OCI-LY1 (cell line): Measurements from ENCODE around the gene WWOX.

Experiments
- H2AFZ ChIP-seq: fragments of 200-600 bp; sonication (generic), shearing (Covaris generic); 2 replicates; pipeline ENCODE4 v1.6.0; 2014; ENCODE audit warnings: antibody characterized with exemption, mild to moderate bottlenecking, low read length
- H3F3A ChIP-seq: fragments of 200-600 bp; sonication (generic), shearing (Covaris generic); 2 replicates; pipeline ENCODE4 v1.6.0; 2014; ENCODE audit warnings: mild to moderate bottlenecking, antibody characterized with exemption, low read length, moderate library complexity; ENCODE audit not compliant: insufficient read depth
- H3K27ac ChIP-seq: fragments of 200-600 bp; sonication (generic); 2 replicates; pipeline ENCODE4 v1.5.1; 2014; ENCODE audit warnings: low read length, mixed run types, mild to moderate bottlenecking, low read depth; ENCODE audit not compliant: poor library complexity, severe bottlenecking
- H3K27me3 ChIP-seq: fragments of 200-600 bp; sonication (generic); 2 replicates; pipeline ENCODE4 v1.6.0; 2014; ENCODE audit warnings: antibody characterized with exemption, mild to moderate bottlenecking, low read length, moderate library complexity; ENCODE audit not compliant: insufficient read depth
- H3K36me3 ChIP-seq: fragments of 200-600 bp; sonication (generic); 2 replicates; pipeline ENCODE4 v1.6.1; 2014; ENCODE audit warnings: mild to moderate bottlenecking, antibody characterized with exemption, low read length, moderate library complexity, mixed read lengths; ENCODE audit not compliant: insufficient read depth
- H3K4me1 ChIP-seq: fragments of 200-600 bp; sonication (generic); 2 replicates; pipeline ENCODE4 v1.5.1; 2014; ENCODE audit warnings: mild to moderate bottlenecking, low read length, moderate library complexity; ENCODE audit not compliant: insufficient read depth, severe bottlenecking
- H3K4me2 ChIP-seq: fragments of 200-600 bp; sonication (generic), shearing (Covaris generic); 2 replicates; pipeline ENCODE4 v1.6.1; 2014; ENCODE audit warnings: low read length
- H3K4me3 ChIP-seq: fragments of 200-600 bp; sonication (generic); 2 replicates; pipeline ENCODE4 v1.5.1; 2014; ENCODE audit warnings: low read length, low read depth, mild to moderate bottlenecking, mixed read lengths; ENCODE audit not compliant: poor library complexity, severe bottlenecking
- H3K79me2 ChIP-seq: fragments of 200-600 bp; shearing (Covaris generic); 2 replicates; pipeline ENCODE4 v1.6.1; 2016; ENCODE audit warnings: mixed run types, low read length, mixed read lengths; ENCODE audit not compliant: insufficient read depth
- H3K9ac ChIP-seq: fragments of 200-600 bp; sonication (generic), shearing (Covaris generic); 2 replicates; pipeline ENCODE4 v1.6.1; 2014; ENCODE audit warnings: mild to moderate bottlenecking, low read length, mixed read lengths
- H3K9me2 ChIP-seq: fragments of 200-600 bp; sonication (generic), shearing (Covaris generic); 2 replicates; pipeline ENCODE4 v1.6.1; 2014; ENCODE audit warnings: low read depth, mild to moderate bottlenecking, low read length, mixed read lengths
- H3K9me3 ChIP-seq: fragments of 200-600 bp; shearing (Covaris generic); 2 replicates; pipeline ENCODE4 v1.6.1; 2014; ENCODE audit warnings: low read length, mixed read lengths
- H4K20me1 ChIP-seq: fragments of 200-600 bp; sonication (generic), shearing (Covaris generic); 2 replicates; pipeline ENCODE4 v1.6.0; 2016; ENCODE audit warnings: mild to moderate bottlenecking, low read length; ENCODE audit not compliant: insufficient read depth
- EZH2 ChIP-seq: fragments of 200-600 bp; sonication (generic), shearing (Covaris generic); IDR thresholded peaks from 2 replicates; pipeline ENCODE4 v1.8.0; 2017; ENCODE audit warnings: borderline replicate concordance, mixed run types, mild to moderate bottlenecking, antibody characterized with exemption, low read length, moderate library complexity, mixed read lengths
- TF ChIP-seq, protein P1 (sequence below): fragments of 200-600 bp; sonication (generic), shearing (Covaris generic); IDR thresholded peaks from 2 replicates; pipeline ENCODE4 v1.5.1; 2017; ENCODE audit warnings: mild to moderate bottlenecking, antibody characterized with exemption, low read length, moderate library complexity, mixed read lengths

WWOX gene

DNA sequence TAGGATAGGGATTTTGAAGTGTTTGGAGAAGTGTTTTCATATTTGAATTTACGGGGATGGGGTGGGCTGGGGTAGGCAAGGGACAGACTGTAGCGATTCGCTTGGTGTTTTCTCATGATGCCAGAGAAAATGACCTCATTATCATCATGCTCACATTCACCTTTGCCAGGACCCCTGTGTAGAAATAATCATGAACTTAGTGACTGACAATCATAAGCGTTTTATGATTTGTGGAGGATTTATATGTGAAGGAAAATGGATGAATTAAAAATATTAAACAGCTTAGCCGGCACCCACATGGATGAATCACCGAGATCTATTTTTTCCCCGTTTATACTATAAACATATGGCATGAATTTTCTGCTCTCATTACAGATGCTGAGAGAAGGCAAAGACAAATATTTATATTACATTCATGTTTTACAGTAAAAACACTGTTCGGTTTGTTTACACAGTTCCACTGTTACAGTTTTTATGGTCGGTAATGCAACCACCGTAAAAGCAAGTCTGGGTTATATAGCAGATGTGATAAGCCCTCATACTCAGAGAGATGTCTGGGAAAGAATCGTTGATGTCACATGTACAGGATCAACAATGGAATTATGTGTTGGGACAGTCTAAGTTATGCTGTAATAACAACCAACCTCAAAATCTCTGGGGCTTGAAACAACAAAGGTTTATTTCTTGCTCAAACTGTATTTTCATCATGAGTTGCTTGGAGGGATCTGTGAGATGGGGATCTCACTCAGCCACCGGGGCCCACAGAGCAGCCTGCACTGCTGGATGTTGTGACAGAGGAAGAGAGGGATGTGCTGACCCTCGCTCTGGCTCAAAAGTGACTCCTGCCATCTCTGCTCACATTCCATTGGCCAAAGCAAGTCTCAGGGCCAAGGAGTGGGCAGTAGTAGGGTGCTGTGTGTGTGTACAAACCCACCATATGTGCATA, 85.1 kb downstream of the WWOX start:
- Histone ChIP-seq H3K4me2 (no peak overlapping the region), H3K9me3 (no peaks in the 10 kb centered on the region), H3K9me2 (no peaks in the 10 kb centered on the region), H3K4me3 (no peak overlapping the region), H3K9ac (no peak overlapping the region), H3K27ac (no peak overlapping the region), H3F3A (no peaks in the 10 kb centered on the region), H3K4me1 (no peaks in the 10 kb centered on the region), H3K27me3 (no peaks in the 10 kb centered on the region), H4K20me1 (no peaks in the 10 kb centered on the region), H2AFZ (no peak overlapping the region), H3K36me3 (no peaks in the 10 kb centered on the region), H3K79me2 (no peaks in the 10 kb centered on the region)
- no peak for TF ChIP-seq EZH2
- TF ChIP-seq, protein P1, sequence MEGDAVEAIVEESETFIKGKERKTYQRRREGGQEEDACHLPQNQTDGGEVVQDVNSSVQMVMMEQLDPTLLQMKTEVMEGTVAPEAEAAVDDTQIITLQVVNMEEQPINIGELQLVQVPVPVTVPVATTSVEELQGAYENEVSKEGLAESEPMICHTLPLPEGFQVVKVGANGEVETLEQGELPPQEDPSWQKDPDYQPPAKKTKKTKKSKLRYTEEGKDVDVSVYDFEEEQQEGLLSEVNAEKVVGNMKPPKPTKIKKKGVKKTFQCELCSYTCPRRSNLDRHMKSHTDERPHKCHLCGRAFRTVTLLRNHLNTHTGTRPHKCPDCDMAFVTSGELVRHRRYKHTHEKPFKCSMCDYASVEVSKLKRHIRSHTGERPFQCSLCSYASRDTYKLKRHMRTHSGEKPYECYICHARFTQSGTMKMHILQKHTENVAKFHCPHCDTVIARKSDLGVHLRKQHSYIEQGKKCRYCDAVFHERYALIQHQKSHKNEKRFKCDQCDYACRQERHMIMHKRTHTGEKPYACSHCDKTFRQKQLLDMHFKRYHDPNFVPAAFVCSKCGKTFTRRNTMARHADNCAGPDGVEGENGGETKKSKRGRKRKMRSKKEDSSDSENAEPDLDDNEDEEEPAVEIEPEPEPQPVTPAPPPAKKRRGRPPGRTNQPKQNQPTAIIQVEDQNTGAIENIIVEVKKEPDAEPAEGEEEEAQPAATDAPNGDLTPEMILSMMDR: no peak

DNA sequence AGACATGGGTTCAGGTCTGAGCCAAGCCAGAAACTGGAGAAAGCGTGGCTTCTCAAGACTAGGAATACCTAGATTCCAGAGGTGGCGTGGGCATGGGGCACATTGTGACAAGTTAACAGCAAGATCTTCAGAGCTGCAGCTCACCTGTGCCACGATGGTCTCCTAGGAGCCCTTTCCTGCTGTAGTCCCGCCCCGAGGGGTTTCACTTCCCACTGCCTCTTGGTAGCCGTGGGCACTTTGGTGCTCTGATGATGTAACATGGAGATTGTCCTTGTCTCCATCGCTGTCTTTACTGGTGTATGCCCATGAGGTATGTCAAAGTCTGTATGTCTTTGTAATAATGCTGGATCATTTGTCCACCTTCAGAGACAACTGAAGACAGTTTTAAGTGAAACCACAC, 89.7 kb downstream of the WWOX start:
- H2AFZ ChIP-seq: no peak overlapping the region
- H3K79me2 ChIP-seq: no peaks in the 10 kb centered on the region
- H3K27ac ChIP-seq: no peak overlapping the region
- no peak overlapping the region for H3K9ac ChIP-seq
- H3K27me3 ChIP-seq: no peaks in the 10 kb centered on the region
- H3F3A ChIP-seq: no peaks in the 10 kb centered on the region
- peaks cover 5% of the 10 kb centered on the region for H3K4me1 ChIP-seq
- no peaks in the 10 kb centered on the region for H3K9me3 ChIP-seq
- H3K4me2 ChIP-seq: no peak overlapping the region
- no peak overlapping the region for H3K4me3 ChIP-seq
- TF ChIP-seq, protein P1: no peak
- no peak for TF ChIP-seq EZH2
- H3K36me3 ChIP-seq: no peaks in the 10 kb centered on the region
- no peaks in the 10 kb centered on the region for H4K20me1 ChIP-seq
- H3K9me2 ChIP-seq: no peaks in the 10 kb centered on the region

DNA sequence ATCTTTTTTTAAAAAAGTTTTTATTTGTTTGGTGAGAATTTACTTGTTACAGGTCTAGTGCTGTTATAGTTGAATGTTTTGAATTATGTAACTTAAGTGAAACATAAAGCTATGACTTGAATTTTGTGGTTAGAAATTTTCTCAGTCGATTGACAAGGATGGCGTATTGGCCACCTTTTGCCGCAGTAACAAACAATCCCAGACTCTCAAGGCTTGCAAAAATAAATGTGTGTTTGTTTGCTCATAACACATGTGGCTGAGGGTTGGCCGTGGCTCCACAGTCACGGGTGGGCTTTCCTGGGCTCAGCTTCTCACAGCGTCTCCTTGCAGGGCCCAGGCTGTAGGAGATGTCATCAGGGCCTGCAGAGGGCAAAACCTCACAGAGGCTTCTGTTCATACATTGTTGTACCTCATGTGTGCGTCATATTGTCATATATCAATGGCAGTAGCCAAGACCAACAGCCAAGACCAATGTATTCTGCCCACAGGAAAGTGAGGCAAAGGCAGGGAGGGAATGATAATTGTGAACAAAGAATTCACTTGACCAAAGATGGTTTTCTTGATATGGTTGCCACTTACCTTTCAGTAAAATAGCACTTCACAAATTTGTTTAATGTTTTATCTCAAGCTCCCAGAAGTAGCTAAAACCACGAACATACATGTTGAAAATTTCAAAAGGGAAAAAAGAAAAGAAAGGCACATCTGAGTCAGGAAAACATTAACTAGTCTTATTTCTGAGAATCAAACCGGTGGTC, 93.5 kb downstream of the WWOX start:
- Histone ChIP-seq H3K36me3 (no peaks in the 10 kb centered on the region), H3K4me3 (no peak overlapping the region), H3K4me1 (peaks cover 5% of the 10 kb centered on the region), H3K27ac (no peak overlapping the region), H3K9ac (no peak overlapping the region), H4K20me1 (no peaks in the 10 kb centered on the region), H3F3A (no peaks in the 10 kb centered on the region), H2AFZ (no peak overlapping the region), H3K4me2 (no peak overlapping the region), H3K27me3 (no peaks in the 10 kb centered on the region), H3K79me2 (no peaks in the 10 kb centered on the region), H3K9me2 (no peaks in the 10 kb centered on the region), H3K9me3 (no peaks in the 10 kb centered on the region)
- TF ChIP-seq, protein P1: no peak
- no peak for TF ChIP-seq EZH2
